ENCODE data around the gene DCTN1.

Gene DCTN1

GRCh38 chr2:74316627-74317295, 63.4 kb downstream of the DCTN1 start:
- DNase-seq = no peak

- DNase-seq = no peak
These were observed 66.0 kb downstream of the DCTN1 start for GRCh38 chr2:74314107-74314506.

- no peak for DNase-seq
These were observed 66.6 kb downstream of the DCTN1 start for GRCh38 chr2:74313497-74313896.

GRCh38 chr2:74312913-74313312, 67.2 kb downstream of the DCTN1 start:
- no peak for DNase-seq

Measured in stimulated activated CD8-positive, alpha-beta memory T cell treated with anti-CD3 and anti-CD28 coated beads, Interleukin-4, amount 100 ng/mL, for 48 hours (primary cell).